GM13977 (cell line): Measurements from ENCODE around the gene ATP5F1E.

Experiments used
- DNase-seq: peaks from one replicate; pipeline ENCODE4 v3.0.0; 2012; ENCODE audit warnings: low spot score
- in situ Hi-C: fragments of 300-500 bp; cut with MboI; formaldehyde crosslinking; loops from one replicate; pipeline ENCODE4 v1.12.0; 2022; ENCODE audit warnings: low sequenced_read_pairs, low pct_unique_long_range_greater_than_20kb, mixed read lengths, inconsistent platforms; ENCODE audit not compliant: unreplicated experiment
- TF ChIP-seq, protein P1 (sequence below): IDR thresholded peaks from 2 replicates; pipeline ENCODE4 v1.5.1; 2012; ENCODE audit warnings: mild to moderate bottlenecking, control low read depth; ENCODE audit not compliant: insufficient read depth; ENCODE audit errors: extremely low read depth, missing control alignments

Gene ATP5F1E

DNA sequence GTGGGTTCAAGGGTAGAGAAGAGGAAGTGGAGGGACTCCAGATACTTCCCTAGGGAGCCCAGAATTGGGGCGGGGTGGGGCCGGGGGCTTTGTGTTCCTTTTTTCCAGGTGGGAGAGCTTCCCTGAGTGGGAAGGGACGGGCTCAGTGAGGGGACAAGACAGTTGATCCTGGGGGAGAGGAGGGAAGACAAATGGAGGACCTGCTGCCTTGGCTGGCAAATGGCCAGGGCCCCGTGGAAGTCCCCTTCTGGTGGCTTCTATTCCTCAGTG lies 27.7 kb downstream of the ATP5F1E start:
- TF ChIP-seq, protein P1, sequence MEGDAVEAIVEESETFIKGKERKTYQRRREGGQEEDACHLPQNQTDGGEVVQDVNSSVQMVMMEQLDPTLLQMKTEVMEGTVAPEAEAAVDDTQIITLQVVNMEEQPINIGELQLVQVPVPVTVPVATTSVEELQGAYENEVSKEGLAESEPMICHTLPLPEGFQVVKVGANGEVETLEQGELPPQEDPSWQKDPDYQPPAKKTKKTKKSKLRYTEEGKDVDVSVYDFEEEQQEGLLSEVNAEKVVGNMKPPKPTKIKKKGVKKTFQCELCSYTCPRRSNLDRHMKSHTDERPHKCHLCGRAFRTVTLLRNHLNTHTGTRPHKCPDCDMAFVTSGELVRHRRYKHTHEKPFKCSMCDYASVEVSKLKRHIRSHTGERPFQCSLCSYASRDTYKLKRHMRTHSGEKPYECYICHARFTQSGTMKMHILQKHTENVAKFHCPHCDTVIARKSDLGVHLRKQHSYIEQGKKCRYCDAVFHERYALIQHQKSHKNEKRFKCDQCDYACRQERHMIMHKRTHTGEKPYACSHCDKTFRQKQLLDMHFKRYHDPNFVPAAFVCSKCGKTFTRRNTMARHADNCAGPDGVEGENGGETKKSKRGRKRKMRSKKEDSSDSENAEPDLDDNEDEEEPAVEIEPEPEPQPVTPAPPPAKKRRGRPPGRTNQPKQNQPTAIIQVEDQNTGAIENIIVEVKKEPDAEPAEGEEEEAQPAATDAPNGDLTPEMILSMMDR, result no peak
- DNase-seq, result no peak
- in situ Hi-C loops, result no loop called here

DNA sequence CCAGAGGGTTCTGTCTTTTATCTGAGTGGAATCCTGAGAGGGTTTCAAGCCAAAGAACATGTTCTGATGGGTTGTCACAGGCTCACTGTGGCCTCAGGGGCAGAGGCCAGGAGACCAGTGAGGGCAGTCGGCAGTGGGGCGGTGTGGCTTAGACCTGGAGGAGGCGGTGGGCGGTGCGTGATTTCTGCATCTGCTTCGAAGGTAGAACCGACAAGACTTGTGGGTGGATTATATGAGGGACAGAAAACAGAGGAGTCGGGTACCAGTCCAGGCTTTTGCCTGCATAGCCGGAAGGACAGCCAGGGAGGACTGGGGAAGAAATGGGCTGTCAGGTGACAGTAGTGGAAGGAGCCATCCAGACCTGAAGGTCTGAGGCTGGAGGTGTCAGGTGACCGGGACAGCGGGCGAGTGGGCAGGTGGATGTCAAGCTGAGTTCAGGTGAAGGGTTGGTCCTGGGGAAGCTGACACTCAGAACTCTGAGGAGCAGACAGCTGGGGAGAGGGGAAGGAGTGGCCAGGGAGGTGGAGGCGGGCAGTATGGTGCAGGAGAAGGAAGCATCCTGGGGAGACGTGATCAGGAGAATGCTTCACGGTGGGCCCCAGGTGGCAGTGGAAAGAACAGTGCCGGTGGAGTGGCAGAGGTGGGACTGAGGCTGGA lies 28.2 kb downstream of the ATP5F1E start:
- DNase-seq, result peak; percentile 36
- in situ Hi-C loops, result no loop called here
- TF ChIP-seq, protein P1, result no peak

DNA sequence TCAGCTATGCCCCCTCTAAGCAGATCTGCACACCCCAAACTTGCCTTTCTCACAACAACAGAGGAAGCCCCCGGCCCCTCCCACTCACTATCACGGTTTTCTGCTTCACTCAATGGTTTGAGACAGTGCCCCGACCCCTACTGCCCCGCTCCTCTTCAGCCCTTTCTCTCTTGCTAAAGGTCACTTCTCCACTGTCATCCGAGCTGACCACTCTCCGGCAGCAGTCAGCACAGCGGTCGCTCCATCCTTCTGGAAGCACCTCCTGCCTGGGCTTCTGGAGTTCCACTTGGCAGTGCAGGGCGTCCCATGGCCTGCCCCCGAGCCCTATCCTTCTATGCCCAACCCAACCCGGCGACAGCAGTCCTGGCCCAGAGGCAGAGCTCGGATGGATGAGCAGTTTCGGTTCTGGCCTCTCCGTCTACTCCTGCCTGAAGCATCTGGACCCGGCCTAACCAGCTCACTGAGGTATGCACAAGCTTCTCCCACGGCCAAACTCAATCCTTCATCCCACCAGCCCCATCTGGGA lies 29.2 kb downstream of the ATP5F1E start:
- TF ChIP-seq, protein P1, result no peak
- in situ Hi-C loops, result no loop called here
- no peak for DNase-seq

DNA sequence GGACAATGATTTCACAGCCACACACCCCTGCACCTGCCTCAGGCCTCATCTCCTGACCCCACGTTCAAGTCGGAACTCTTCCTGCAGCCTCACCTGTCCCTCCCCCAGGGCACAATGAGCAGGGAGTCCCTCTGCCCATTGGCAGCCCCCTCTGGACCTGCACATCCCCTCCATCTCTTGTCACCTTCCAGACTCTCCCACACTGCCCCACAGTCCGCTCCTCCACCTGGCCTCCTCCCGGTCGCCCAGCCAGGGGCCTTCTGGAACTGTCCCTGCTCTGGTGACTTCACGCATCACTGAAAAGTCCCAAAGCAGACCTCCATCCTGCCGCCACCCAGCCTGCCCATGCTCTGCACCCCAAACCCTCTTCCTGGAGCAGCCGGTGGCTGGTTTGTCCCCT lies 29.7 kb downstream of the ATP5F1E start:
- in situ Hi-C loops, result no loop called here
- TF ChIP-seq, protein P1, result no peak
- no peak for DNase-seq

DNA sequence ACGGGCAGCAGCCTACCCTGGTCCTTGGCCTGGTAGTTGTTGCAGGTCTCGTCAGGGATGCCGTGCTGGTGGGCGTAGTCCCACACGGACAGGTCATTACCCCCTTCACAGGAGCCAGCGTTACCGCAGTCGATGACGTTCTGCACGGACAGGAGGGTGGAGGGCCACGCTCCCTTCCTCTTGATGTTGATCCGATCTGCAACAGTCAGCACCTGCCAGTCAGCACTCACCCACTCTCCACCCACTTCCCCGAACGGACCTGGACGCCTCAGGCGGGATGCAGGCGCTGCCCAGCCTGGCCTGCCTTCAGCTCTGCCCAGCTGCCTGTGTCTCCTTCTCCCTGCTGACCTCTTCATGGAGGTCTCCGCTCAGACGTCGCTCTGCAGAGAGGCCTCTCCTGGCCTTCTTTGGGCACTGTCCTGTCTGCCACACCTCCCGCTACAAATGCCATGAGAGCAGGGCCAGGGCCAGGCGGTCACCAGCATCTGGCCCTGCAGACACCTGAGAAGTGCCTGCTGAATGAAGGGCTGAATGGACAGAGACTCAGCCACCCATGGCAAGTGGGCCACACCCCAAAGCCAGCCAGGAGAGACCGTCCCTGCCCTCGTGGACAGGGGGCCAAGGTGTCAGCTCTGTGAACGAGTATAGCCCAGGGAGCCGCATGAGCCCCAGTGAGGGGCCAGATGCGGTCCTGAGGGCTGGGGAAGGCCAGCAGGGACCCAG lies 30.5 kb downstream of the ATP5F1E start:
- DNase-seq, result no peak
- in situ Hi-C loops, result no loop called here
- TF ChIP-seq, protein P1, result no peak

DNA sequence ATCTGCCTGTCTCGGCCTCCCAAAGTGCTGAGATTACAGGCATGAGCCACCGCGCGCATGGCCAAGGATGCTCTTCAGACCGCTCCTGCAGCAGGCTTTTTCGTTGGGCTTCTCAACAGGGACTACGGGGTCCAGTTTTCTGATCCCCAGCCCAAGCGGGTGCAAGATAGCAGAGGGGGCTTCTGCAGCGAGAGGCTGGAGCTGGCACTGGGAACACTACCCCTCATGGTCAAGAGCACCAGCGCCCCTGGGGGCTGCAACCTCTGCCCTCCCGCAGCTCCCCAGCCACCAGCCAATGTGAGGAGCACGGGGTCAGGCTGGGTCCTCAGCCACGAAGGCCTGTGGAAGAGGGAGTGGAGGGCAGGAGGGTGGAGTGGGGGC lies 31.1 kb downstream of the ATP5F1E start:
- no peak for DNase-seq
- in situ Hi-C loops, result no loop called here
- TF ChIP-seq, protein P1, result no peak

DNA sequence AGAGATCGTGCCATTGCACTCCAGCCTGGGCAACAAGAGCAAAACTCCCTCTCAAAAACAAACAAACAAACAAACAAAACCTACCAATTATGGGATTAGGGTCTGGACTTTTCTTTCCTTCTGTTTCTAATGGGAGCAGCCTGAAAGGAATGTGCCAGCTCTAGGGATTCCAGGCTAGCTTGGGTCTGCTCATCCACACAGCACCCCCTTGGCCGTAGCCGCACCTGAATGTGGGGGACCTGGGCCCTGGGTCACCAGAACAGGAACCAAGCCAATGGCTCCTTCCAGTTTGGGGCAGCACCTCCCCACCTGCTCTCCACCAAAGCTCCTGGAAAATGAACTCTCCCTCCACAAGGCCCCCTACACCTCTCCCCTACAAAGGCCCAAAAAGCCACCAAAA lies 31.8 kb downstream of the ATP5F1E start:
- in situ Hi-C loops, result no loop called here
- TF ChIP-seq, protein P1, result no peak
- no peak for DNase-seq
